Prostate gland (tissue), 2 donors: ENCODE measurements around the gene KLF16.

Experiments
- CTCF ChIP-seq, 4 experiments: fragments of 200-600 bp in 2 of 4; fragments of 450-650 bp in 2 of 4; sonication (generic) in 2 of 4; IDR thresholded peaks; 1 replicate in 3 of 4; 2 replicates in 1 of 4; pipeline ENCODE4 v1.5.1; 2016 to 2019; ENCODE audit warnings: antibody characterized with exemption in 4 of 4, mild to moderate bottlenecking in 2 of 4, moderate library complexity in 2 of 4
- POLR2A ChIP-seq: fragments of 450-650 bp; IDR thresholded peaks from one replicate; pipeline ENCODE4 v1.6.1; 2016; ENCODE audit warnings: antibody characterized with exemption, mild to moderate bottlenecking
- POLR2AphosphoS5 ChIP-seq: sonication (generic); formaldehyde crosslinking; IDR thresholded peaks from one replicate; pipeline ENCODE4 v1.6.1; 2017; ENCODE audit warnings: antibody characterized with exemption

- TF ChIP-seq CTCF (IDR thresholded peaks at IDR 0.05) (no peak), POLR2A (no peak), POLR2AphosphoS5 (no peak)
Measured at GRCh38 chr19:1811942-1812425, 51.4 kb downstream of the KLF16 start, which contains the start of gene ATP8B3.
